ENCODE measurements around the gene APOBEC4.
"Not testable (repeated sequence)": the region's sequence is repeated elsewhere in the genome, so short reads cannot be mapped to it uniquely, and the experiment has no call there.

DNA sequence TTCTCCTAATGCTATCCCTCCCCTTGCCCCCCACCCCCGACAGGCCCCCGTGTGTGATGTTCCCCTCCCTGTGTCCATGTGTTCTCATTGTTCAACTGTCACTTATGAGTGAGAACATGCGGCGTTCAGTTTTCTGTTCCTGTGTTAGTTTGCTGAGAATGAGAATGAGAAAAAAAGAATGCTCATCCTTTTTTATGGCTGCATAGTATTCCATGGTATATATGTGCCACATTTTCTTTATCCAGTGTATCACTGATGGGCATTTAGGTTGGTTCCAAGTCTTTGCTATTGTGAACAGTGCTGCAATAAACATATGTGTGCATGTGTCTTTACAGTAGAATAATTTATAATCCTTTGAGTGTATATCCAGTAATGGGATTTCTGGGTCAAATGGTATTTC is 26.2 kb upstream of the APOBEC4 start:
- TF ChIP-seq, protein P1, sequence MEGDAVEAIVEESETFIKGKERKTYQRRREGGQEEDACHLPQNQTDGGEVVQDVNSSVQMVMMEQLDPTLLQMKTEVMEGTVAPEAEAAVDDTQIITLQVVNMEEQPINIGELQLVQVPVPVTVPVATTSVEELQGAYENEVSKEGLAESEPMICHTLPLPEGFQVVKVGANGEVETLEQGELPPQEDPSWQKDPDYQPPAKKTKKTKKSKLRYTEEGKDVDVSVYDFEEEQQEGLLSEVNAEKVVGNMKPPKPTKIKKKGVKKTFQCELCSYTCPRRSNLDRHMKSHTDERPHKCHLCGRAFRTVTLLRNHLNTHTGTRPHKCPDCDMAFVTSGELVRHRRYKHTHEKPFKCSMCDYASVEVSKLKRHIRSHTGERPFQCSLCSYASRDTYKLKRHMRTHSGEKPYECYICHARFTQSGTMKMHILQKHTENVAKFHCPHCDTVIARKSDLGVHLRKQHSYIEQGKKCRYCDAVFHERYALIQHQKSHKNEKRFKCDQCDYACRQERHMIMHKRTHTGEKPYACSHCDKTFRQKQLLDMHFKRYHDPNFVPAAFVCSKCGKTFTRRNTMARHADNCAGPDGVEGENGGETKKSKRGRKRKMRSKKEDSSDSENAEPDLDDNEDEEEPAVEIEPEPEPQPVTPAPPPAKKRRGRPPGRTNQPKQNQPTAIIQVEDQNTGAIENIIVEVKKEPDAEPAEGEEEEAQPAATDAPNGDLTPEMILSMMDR (IDR thresholded peaks at IDR 0.05) = not testable (repeated sequence)
- TF ChIP-seq POLR2A, POLR2AphosphoS5 (IDR thresholded peaks at IDR 0.05): not testable (repeated sequence)

Data from suprapubic skin (tissue), 4 donors.